GM10266 (cell line): Measurements from ENCODE around the gene ATP9A.

Source experiments
- DNase-seq: peaks from one replicate; pipeline ENCODE4 v3.0.0; 2012; ENCODE audit errors: extremely low spot score
- CTCF ChIP-seq: IDR thresholded peaks from 2 replicates; pipeline ENCODE4 v1.5.1; 2012; ENCODE audit warnings: mild to moderate bottlenecking, low read depth; ENCODE audit not compliant: control insufficient read depth, insufficient read depth; ENCODE audit errors: missing control alignments

ATP9A gene

DNA sequence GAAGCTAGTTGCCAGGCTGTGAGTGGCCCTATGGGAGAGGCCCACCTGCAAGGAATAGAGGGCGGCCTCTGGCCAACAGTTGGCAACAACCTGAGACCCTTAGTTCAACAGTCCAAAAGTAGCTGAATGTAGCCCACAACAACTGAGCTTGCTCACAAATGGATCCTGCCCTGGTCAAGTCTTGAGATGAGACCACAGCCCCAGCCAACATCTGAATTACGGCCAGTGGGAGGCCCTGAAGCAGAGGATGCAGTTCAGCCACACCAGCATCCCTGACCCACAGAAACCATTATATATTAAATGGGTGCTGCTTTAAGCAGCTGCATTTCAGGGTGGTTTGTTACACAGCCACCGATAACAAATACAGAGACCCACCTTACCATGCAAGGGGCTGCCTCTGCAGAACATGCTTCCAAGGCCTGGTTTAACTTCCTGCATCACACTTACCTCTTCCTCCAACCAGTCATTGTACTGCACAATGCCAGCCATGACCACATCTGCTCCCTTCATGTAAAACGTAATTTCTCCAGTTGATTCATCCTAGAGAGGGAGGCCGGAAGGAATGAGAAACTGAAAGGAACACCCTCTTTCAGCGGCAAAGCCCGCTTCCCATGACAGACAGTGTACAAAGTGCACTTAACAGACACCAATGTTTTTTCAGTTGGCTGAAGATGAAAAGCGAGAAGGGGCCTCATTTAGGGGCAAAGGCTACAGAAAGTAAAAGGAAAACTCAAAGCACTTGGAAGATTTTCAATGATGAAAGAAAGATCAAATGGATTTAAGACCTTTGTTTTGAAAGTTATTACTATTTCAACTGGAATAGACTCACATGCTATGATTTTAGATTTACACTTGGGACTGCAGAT is 139.4 kb downstream of the ATP9A start:
- no peak for DNase-seq

GRCh38 chr20:51627586-51627985 is 140.6 kb downstream of the ATP9A start:
- TF ChIP-seq CTCF: no peak
- DNase-seq: no peak

More for the DNA sequence above, 139.4 kb downstream of the ATP9A start:
- TF ChIP-seq CTCF: no peak

GRCh38 chr20:51625105-51625504 is 143.1 kb downstream of the ATP9A start:
- TF ChIP-seq CTCF: no peak
- no peak for DNase-seq

DNA sequence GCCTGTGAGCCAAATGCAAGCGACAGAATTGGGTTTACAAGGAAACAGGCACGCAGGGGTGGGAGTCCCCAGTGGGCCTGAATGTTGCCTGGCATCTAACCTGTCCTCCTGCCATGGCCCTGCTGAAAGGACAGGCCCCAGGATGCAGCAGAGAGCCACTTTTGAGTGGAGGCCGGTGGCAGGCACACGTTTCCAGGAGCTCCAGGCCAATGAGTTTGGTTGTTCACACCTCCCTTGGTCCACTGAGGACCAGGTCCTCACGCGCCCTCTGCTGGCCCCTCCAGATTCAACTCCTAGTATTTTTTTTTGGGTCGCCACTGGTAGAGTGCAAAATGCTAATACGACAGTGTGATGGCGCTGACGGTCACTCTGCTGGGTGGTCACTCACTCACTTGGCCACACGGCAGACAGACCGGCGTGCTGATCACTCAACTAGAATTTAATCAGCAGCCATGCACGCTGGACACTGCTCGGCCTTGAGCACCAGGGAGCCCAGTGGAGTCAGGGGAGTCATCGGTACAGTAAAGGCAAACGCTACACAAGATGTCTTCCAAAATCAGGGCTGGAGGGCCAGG is 143.9 kb downstream of the ATP9A start:
- peak; percentile 77 for DNase-seq

DNA sequence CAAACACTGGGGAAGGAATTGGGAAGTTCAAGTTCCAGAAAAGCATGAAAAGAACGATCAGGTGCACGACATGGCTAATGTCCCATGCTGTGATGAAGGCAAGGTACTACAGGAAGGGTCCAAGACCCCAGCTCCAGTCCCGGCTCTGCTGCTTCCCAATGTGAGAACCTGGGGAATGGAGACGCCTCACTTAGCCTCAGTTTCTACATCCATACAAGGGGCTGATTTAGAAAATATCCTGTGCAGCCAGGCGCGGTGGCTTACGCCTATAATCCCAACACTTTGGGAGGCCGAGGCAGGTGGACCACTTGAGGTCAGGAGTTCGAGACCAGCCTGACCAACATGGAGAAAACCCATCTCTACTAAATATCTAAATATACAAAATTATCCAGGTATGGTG is 144.9 kb downstream of the ATP9A start:
- no peak for DNase-seq
- no peak for TF ChIP-seq CTCF

More for the DNA sequence above, 143.9 kb downstream of the ATP9A start:
- peak; percentile 77 for TF ChIP-seq CTCF

DNA sequence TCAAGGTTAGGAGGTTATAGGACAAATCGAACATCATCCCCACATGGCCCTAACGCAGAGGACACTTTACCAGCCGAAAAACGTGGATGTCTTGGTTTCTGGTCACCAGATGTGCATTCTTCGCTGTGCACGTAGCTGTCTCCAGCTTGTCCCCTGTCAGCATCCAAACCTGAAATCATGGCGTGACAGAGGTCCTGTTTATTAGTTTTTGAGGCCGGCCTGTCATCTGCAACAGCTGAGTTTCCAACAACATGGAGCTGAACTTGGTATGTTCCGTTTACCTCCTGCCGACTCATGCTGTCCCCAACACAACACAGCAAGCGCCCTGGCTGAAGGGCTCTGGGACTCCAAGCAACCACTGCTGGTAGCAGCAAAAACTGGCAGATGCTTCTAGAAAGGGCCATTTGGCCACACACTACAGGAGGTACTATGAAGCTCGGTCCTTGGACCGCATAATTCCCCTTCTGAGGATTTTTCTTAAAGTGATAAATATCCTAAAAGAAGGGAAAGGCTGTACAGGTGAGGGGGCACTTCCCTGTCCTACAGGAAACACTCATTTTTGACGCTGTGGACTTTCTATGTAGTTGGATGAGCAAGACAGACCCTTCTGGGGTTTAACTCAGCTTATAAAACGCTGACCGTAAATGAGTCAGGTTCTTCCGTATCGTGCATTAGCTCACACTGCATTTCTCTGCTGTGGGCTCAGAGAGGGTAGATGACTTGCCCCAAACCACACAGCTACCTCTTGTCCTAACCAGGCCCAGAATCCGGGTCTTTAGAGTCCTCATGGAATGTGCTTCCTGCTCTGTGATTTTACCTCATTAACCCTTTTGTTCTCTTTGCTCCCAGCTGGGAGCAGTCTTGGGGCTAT is 146.0 kb downstream of the ATP9A start:
- TF ChIP-seq CTCF: no peak

More for the DNA sequence above, 146.0 kb downstream of the ATP9A start:
- DNase-seq: no peak
